ENCODE data around the gene THSD7B.
"Not testable (repeated sequence)": the region's sequence is repeated elsewhere in the genome, so short reads cannot be mapped to it uniquely, and the experiment has no call there.

THSD7B gene

GRCh38 chr2:137539336-137539735, 774.0 kb downstream of the THSD7B start:
- no peak for DNase-seq (ENCODE audit: low spot score)

- DNase-seq (ENCODE audit: low spot score), result no peak
Measured at GRCh38 chr2:137547842-137548241, 782.5 kb downstream of the THSD7B start.

- no peak for DNase-seq (ENCODE audit: low spot score)
Measured at GRCh38 chr2:137566387-137566786, 801.0 kb downstream of the THSD7B start.

GRCh38 chr2:137570484-137570883, 805.1 kb downstream of the THSD7B start:
- no peak for DNase-seq (ENCODE audit: low spot score)

GRCh38 chr2:137587834-137588233, 822.5 kb downstream of the THSD7B start:
- not testable (repeated sequence) for DNase-seq (ENCODE audit: low spot score)

GRCh38 chr2:137588578-137588977, 823.2 kb downstream of the THSD7B start:
- DNase-seq (ENCODE audit: low spot score), result not testable (repeated sequence)

GRCh38 chr2:137590102-137590501, 824.8 kb downstream of the THSD7B start:
- no peak for DNase-seq (ENCODE audit: low spot score)

GRCh38 chr2:137607722-137608318, 842.5 kb downstream of the THSD7B start:
- DNase-seq (ENCODE audit: low spot score), result no peak

- DNase-seq (ENCODE audit: low spot score), result no peak
Measured at GRCh38 chr2:137638932-137639331, 873.6 kb downstream of the THSD7B start.

GRCh38 chr2:137644731-137645130, 879.4 kb downstream of the THSD7B start:
- DNase-seq (ENCODE audit: low spot score), result no peak

- DNase-seq (ENCODE audit: low spot score), result no peak
Measured at GRCh38 chr2:137654046-137654445, 888.7 kb downstream of the THSD7B start.

- no peak for DNase-seq (ENCODE audit: low spot score)
Measured at GRCh38 chr2:137655814-137656213, 890.5 kb downstream of the THSD7B start.

- DNase-seq (ENCODE audit: low spot score), result no peak
Measured at GRCh38 chr2:137658433-137658832, 893.1 kb downstream of the THSD7B start.

GRCh38 chr2:137659616-137660015, 894.3 kb downstream of the THSD7B start:
- DNase-seq (ENCODE audit: low spot score), result no peak

GRCh38 chr2:137670111-137670510, 904.8 kb downstream of the THSD7B start:
- no peak for DNase-seq (ENCODE audit: low spot score)

GRCh38 chr2:137672989-137673552, 907.7 kb downstream of the THSD7B start:
- no peak for DNase-seq (ENCODE audit: low spot score)

- no peak for DNase-seq (ENCODE audit: low spot score)
Measured at GRCh38 chr2:137674991-137675390, 909.6 kb downstream of the THSD7B start.

- DNase-seq (ENCODE audit: low spot score), result no peak
Measured at GRCh38 chr2:137675584-137676327, 910.4 kb downstream of the THSD7B start.

- no peak for DNase-seq (ENCODE audit: low spot score)
Measured at GRCh38 chr2:137676346-137676745, 911.0 kb downstream of the THSD7B start.

- no peak for DNase-seq (ENCODE audit: low spot score)
Measured at GRCh38 chr2:137677466-137677865, 912.1 kb downstream of the THSD7B start.

- no peak for DNase-seq (ENCODE audit: low spot score)
Measured at GRCh38 chr2:137689549-137689948, 924.2 kb downstream of the THSD7B start.

- no peak for DNase-seq (ENCODE audit: low spot score)
Measured at GRCh38 chr2:137693534-137693933, 928.2 kb downstream of the THSD7B start.

GRCh38 chr2:137696916-137697315, 931.6 kb downstream of the THSD7B start:
- no peak for DNase-seq (ENCODE audit: low spot score)

Data from AG08396 (cell line).